CD4-positive, alpha-beta memory T cell (primary cell): ENCODE results near the gene UVSSA. TPM values are rescaled to one million over a fixed set of nuclear protein-coding genes. Genes with fewer than 3 reads are reported as not detected.

ENCODE experiments used
- CTCF ChIA-PET: fragments of 350-600 bp; sonication (Branson Sonifier 250); formaldehyde crosslinking; loops from one replicate; lab custom pipeline; 2021; ENCODE audit warnings: inconsistent platforms; ENCODE audit not compliant: partially characterized antibody; lab: Charles Lee
- POLR2A ChIA-PET: fragments of 350-600 bp; sonication (Branson Sonifier 250); formaldehyde crosslinking; loops from one replicate; lab custom pipeline; 2021; ENCODE audit not compliant: partially characterized antibody; lab: Charles Lee
- DNase-seq, 5 donors: peaks; one replicate each; pipeline versions ENCODE4 v3.0.0 to v3.0.0-alpha.2; 2020 to 2022; ENCODE audit warnings: mixed read lengths in 1 of 5
- H3K27ac ChIP-seq: one replicate; pipeline ENCODE4 v1.7.0; 2013; ENCODE audit warnings: low read depth, low read length
- H3K27me3 ChIP-seq: 2 replicates; pipeline ENCODE4 v1.7.0; 2013; ENCODE audit warnings: mild to moderate bottlenecking, low read length, moderate library complexity; ENCODE audit not compliant: insufficient read depth
- H3K36me3 ChIP-seq: 2 replicates; pipeline ENCODE4 v1.7.0; 2013; ENCODE audit warnings: mild to moderate bottlenecking, low read length, moderate library complexity; ENCODE audit not compliant: insufficient read depth
- H3K4me1 ChIP-seq: 2 replicates; pipeline ENCODE4 v1.7.0; 2013; ENCODE audit warnings: mild to moderate bottlenecking, low read length, moderate library complexity; ENCODE audit not compliant: insufficient read depth
- H3K4me3 ChIP-seq, 2 donors: one replicate each; pipeline ENCODE4 v1.7.0; 2013; ENCODE audit warnings: low read length in 2 of 2, mild to moderate bottlenecking in 1 of 2
- H3K9me3 ChIP-seq, 2 donors: one replicate each; pipeline ENCODE4 v1.7.0; 2013; ENCODE audit warnings: low read length in 2 of 2, control low read depth in 1 of 2; ENCODE audit not compliant: control insufficient read depth in 1 of 2
- H3K27ac Mint-ChIP-seq, 7 donors: one replicate each; pipeline ENCODE4 v1.8.0; 2020 to 2021; ENCODE audit warnings: mixed read lengths in 7 of 7, mild to moderate bottlenecking in 6 of 7, inconsistent platforms in 3 of 7, moderate library complexity in 3 of 7
- H3K27me3 Mint-ChIP-seq, 2 donors: one replicate each; pipeline ENCODE4 v1.8.0; 2020 to 2021; ENCODE audit warnings: mixed read lengths in 2 of 2
- H3K36me3 Mint-ChIP-seq, 2 donors: one replicate each; pipeline ENCODE4 v1.8.0; 2020 to 2021; ENCODE audit warnings: mixed read lengths in 2 of 2, inconsistent platforms in 1 of 2, mild to moderate bottlenecking in 1 of 2
- H3K4me1 Mint-ChIP-seq, 4 donors: one replicate each; pipeline ENCODE4 v1.8.0; 2020 to 2021; ENCODE audit warnings: mixed read lengths in 4 of 4, mild to moderate bottlenecking in 1 of 4
- H3K4me3 Mint-ChIP-seq, 8 donors: one replicate each; pipeline ENCODE4 v1.8.0; 2020 to 2021; ENCODE audit warnings: mixed read lengths in 8 of 8, mild to moderate bottlenecking in 7 of 8, moderate library complexity in 6 of 8, inconsistent platforms in 3 of 8
- H3K9me3 Mint-ChIP-seq, 8 donors: one replicate each; pipeline ENCODE4 v1.8.0; 2020 to 2021; ENCODE audit warnings: mixed read lengths in 8 of 8, mild to moderate bottlenecking in 5 of 8, inconsistent platforms in 3 of 8, moderate library complexity in 1 of 8
- intact Hi-C: fragments of 100-400 bp; cut with micrococcal nuclease; formaldehyde crosslinking; loops from one replicate; pipeline ENCODE4 v1.15.1; 2023
- polyA plus RNA-seq, 2 donors: library from polyadenylated mRNA; unstranded; fragments of 300-500 nt; fragmentation: Illumina TruSeq; gene quantifications; one replicate each; pipeline ENCODE4 v1.2.3, GENCODE V29; 2021
- total RNA-seq, 2 experiments: library from RNA; stranded (reverse); gene quantifications; one replicate each; pipeline ENCODE4 v1.2.3, GENCODE V29; 2021

Gene UVSSA
- total and polyA plus RNA-seq, 4 experiments from 2014 or later = 2.4 to 44.6 (median 25.6) TPM

DNA sequence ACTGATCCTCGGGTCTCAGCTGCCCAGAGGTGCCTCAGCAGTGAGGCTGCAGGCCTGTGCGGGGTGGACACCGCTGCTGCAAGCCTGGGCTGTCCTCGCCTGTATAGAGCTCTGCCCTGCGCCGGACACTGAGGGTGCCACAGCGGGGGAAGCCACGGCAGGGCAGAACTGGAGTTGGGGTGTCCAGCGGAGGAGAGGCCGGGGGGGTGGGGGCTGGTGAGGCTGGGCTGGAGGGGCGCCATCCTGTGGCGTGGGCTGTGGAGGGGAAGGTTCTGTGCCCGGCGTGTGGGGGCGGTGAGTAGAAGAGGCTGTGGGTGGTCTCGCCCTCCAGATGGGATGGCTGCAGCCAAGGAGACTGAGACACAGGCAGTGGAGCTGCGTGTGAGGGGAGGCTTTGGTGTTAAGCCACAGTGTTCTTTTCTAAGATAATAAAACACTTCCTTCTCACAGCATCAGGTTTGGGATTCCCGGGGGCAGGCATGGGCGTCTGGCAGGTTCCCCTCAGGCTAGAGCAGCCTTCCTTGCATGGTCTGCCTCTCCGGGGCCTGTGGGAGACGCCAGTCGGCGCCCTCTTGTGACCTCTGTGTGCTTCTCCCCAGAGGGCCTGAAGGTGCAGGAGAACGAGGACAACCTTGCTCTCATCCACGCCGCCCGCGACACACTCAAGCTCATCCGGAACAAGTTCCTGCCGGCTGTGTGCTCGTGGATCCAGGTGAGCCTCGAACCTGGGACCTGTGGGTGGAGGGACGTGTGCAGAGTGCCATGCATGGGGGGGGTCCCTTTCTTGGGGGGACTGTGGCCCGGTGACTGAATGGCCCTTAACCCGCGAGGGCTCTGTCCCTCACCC lies 7.4 kb downstream of the UVSSA start:
- peaks cover 6% of the 10 kb centered on the region for H3K4me1 ChIP-seq
- intact Hi-C loops = no loop called here
- Mint-ChIP-seq H3K27me3 (no peaks in the 10 kb centered on the region), H3K27ac (no peak overlapping the region), H3K9me3 (peaks cover 0 to 1% (median 0%) of the 10 kb centered on the region in 8 donors), H3K4me3 (no peak overlapping the region), H3K4me1 (peaks cover 6 to 25% (median 11%) of the 10 kb centered on the region in 4 donors), H3K36me3 (peaks cover 8 to 15% of the 10 kb centered on the region in 2 donors)
- ChIA-PET POLR2A (interaction anchor here (0.9 kb wide), 1 partner anchor 24 kb away, joined by 3 read pairs; no protein-coding TSS in a partner anchor), CTCF (interaction anchor here (1.2 to 6.5 kb wide), 5 partner anchors 103 to 275 kb away, joined by 3 to 48 read pairs (median 8); no protein-coding TSS in a partner anchor)
- DNase-seq = peak in 1 of 5 donors; percentile 27
- no peak overlapping the region for H3K27ac ChIP-seq
- H3K27me3 ChIP-seq = no peaks in the 10 kb centered on the region
- no peaks in the 10 kb centered on the region for H3K9me3 ChIP-seq
- no peak overlapping the region for H3K4me3 ChIP-seq
- peaks cover 3% of the 10 kb centered on the region for H3K36me3 ChIP-seq

DNA sequence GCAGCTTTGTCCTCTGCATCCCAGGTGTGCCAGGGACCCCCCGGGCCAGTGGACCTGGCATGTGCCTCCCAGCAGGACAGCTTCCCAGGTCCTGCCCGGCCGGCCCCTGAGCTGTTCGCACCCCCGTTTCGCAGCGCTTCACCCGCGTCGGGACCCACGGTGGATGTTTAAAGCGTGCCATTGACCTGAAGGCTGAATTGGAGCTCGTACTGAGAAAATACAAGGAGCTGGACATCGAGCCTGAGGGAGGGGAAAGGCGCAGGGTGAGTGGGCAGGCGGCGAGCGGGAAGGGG lies 7.9 kb downstream of the UVSSA start:
- Mint-ChIP-seq H3K4me1 (peaks cover 6 to 19% (median 11%) of the 10 kb centered on the region in 4 donors), H3K9me3 (peaks cover 0 to 1% (median 0%) of the 10 kb centered on the region in 8 donors), H3K36me3 (peaks cover 8 to 16% of the 10 kb centered on the region in 2 donors), H3K27ac (no peak overlapping the region), H3K27me3 (no peaks in the 10 kb centered on the region), H3K4me3 (no peak overlapping the region)
- ChIA-PET CTCF (interaction anchor here (1.3 to 6.5 kb wide), 6 partner anchors 25 to 276 kb away, joined by 3 to 48 read pairs (median 11); no protein-coding TSS in a partner anchor), POLR2A (interaction anchor here (0.9 kb wide), 1 partner anchor 250 kb away, joined by 3 read pairs; no protein-coding TSS in a partner anchor)
- Histone ChIP-seq H3K4me1 (peaks cover 6% of the 10 kb centered on the region), H3K4me3 (no peak overlapping the region), H3K27me3 (no peaks in the 10 kb centered on the region), H3K27ac (no peak overlapping the region), H3K9me3 (no peaks in the 10 kb centered on the region), H3K36me3 (peaks cover 3% of the 10 kb centered on the region)
- intact Hi-C loops = no loop called here
- DNase-seq = peak in 1 of 5 donors; percentile 9

DNA sequence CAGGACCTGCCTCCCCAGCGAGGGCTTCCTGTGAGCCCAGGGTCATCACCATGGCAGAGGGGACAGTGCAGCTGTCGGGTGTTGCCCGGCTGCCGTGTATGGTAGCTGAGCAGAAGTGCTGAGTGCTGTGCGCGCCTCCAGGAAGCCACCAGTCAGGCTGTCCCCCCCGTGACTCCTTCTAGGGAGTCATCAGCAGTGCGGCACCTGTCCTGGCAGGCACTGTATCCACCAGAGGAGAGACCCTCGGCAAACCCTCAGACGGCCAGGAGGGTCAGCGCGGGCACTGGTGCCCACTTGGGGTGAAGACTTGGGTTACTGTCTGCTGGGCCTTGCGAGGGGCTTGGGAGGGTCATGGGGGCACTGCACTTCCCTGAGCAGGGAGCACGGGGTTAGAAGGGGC lies 8.4 kb downstream of the UVSSA start:
- ChIA-PET CTCF (interaction anchor here (0.7 to 6.5 kb wide), 17 partner anchors 8 to 338 kb away, joined by 3 to 48 read pairs (median 5); no protein-coding TSS in a partner anchor), POLR2A (interaction anchor here (0.9 kb wide), 1 partner anchor 249 kb away, joined by 3 read pairs; no protein-coding TSS in a partner anchor)
- DNase-seq = peak in 1 of 5 donors; percentile 8
- Histone ChIP-seq H3K27ac (no peak overlapping the region), H3K4me1 (peaks cover 6% of the 10 kb centered on the region), H3K36me3 (peaks cover 3% of the 10 kb centered on the region), H3K4me3 (no peak overlapping the region), H3K9me3 (no peaks in the 10 kb centered on the region), H3K27me3 (no peaks in the 10 kb centered on the region)
- no peaks in the 10 kb centered on the region for H3K9me3 Mint-ChIP-seq
- intact Hi-C loops = no loop called here
- H3K27ac Mint-ChIP-seq = no peak overlapping the region
- H3K36me3 Mint-ChIP-seq = peaks cover 8 to 16% of the 10 kb centered on the region in 2 donors
- H3K4me3 Mint-ChIP-seq = no peak overlapping the region
- no peaks in the 10 kb centered on the region for H3K27me3 Mint-ChIP-seq
- H3K4me1 Mint-ChIP-seq = peaks cover 6 to 16% (median 10%) of the 10 kb centered on the region in 4 donors

DNA sequence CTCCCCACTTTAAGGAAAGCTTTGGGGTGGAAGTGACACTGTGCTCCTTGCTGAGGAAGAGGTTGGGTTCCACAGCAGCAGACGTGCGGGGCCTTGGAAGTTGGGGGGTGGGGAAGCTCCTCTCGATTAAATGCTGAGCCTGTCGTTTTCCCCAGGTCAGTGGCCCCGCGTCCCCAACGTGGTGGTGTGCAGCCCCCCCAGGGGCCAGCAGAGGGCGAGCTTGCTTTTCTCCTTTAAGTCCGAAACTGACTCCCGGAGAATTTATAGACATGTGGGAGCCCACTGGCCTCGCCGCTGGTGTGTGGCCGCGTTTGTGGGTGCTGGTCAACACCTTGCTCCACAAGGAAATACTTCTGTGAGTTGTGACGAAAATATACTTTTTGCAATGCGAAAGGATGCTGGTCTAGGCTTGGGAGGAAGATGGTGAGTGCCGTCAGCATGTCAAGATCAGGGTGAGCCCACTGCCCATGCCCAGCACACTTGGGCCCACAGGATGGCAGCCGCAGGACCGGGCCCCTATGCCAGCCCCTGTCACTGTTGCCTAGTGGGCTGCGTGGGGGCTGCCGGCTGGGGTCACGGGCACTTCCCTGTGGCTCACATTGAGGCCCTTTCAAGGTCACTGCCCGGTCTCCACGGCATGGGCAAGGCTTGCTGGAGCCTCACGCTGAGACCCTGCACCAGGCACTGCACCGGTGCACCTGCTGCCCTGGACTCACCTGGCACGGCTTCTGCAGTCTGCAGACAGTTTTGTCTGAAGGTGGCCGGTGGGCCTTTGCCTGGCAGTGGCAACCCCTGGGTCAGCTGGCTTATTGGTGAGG lies 9.4 kb downstream of the UVSSA start:
- intact Hi-C loops = loop anchor here (1.0 kb wide), 1 partner anchor 249 kb away; no protein-coding TSS in a partner anchor
- no peaks in the 10 kb centered on the region for H3K9me3 ChIP-seq
- H3K27me3 ChIP-seq = no peaks in the 10 kb centered on the region
- Mint-ChIP-seq H3K36me3 (peaks cover 8 to 16% of the 10 kb centered on the region in 2 donors), H3K27ac (peak overlapping the region in 1 of 7 donors; percentile 12), H3K9me3 (no peaks in the 10 kb centered on the region), H3K4me3 (no peak overlapping the region), H3K4me1 (peaks cover 4 to 12% (median 8%) of the 10 kb centered on the region in 4 donors), H3K27me3 (no peaks in the 10 kb centered on the region)
- H3K27ac ChIP-seq = no peak overlapping the region
- peaks cover 6% of the 10 kb centered on the region for H3K4me1 ChIP-seq
- POLR2A ChIA-PET = interaction anchor here (0.9 kb wide), 1 partner anchor 10 kb away, joined by 3 read pairs; the partner anchor contains the start of gene UVSSA
- H3K4me3 ChIP-seq = no peak overlapping the region
- peak; percentile 21 to 42 (median 27) for DNase-seq
- CTCF ChIA-PET = interaction anchor here (0.6 to 6.5 kb wide), 25 partner anchors 9 to 337 kb away, joined by 3 to 48 read pairs (median 3); no protein-coding TSS in a partner anchor
- H3K36me3 ChIP-seq = peaks cover 3% of the 10 kb centered on the region

DNA sequence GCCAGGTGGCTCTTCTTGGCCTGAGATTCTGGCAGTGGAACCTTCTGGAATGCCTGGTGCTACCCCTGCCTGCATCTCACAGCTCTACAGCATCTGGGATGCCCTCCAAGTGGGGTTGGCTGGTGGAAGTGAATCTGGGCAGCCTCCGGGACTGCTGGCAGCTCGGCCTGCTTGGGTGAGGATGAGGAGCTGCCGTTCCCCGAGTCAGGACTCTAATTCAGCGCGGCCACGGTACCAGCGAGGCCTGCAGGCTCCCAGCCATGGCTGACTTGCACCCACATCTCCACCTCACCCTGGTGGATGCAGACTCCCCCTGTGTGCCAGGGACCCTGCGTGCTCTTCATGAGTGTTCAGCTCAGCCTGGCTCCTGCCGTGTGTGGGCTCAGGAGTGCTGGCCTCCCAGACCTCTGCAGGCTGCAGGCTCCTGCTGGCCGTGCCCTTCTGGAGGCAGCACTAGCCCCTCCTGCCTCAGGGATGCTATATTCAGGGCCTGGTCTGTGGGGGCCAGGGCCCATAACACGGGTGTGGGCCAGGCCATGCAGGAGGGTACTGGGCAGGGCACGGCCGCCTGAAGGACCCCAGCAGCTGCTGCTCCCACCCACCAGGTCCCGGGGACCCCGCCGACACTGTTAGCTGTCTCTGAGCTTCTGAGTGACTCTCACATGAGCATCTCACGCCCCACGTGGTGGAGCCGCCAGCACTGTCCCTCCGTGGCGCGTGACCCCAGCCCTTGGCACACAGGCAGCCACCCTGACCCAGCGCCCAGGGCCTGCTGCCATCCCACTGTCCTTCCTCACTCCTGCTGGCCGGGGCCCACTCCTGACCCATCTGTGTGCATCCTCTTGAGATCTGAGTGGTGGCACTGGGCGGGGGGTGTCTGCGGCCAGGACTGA lies 10.6 kb downstream of the UVSSA start:
- Mint-ChIP-seq H3K9me3 (no peaks in the 10 kb centered on the region), H3K4me3 (no peak overlapping the region), H3K27me3 (no peaks in the 10 kb centered on the region), H3K27ac (no peak overlapping the region), H3K4me1 (peaks cover 0 to 4% (median under 1%) of the 10 kb centered on the region in 4 donors), H3K36me3 (peaks cover 8 to 9% of the 10 kb centered on the region in 2 donors)
- Histone ChIP-seq H3K4me1 (no peaks in the 10 kb centered on the region), H3K4me3 (no peak overlapping the region), H3K27me3 (no peaks in the 10 kb centered on the region), H3K36me3 (peaks cover 3% of the 10 kb centered on the region), H3K27ac (no peak overlapping the region), H3K9me3 (no peaks in the 10 kb centered on the region)
- POLR2A ChIA-PET = no interaction called here
- intact Hi-C loops = no loop called here
- peak in 1 of 5 donors; percentile 35 for DNase-seq
- CTCF ChIA-PET = interaction anchor here (0.8 to 6.5 kb wide), 5 partner anchors 220 to 248 kb away, joined by 3 to 48 read pairs (median 6); no protein-coding TSS in a partner anchor

DNA sequence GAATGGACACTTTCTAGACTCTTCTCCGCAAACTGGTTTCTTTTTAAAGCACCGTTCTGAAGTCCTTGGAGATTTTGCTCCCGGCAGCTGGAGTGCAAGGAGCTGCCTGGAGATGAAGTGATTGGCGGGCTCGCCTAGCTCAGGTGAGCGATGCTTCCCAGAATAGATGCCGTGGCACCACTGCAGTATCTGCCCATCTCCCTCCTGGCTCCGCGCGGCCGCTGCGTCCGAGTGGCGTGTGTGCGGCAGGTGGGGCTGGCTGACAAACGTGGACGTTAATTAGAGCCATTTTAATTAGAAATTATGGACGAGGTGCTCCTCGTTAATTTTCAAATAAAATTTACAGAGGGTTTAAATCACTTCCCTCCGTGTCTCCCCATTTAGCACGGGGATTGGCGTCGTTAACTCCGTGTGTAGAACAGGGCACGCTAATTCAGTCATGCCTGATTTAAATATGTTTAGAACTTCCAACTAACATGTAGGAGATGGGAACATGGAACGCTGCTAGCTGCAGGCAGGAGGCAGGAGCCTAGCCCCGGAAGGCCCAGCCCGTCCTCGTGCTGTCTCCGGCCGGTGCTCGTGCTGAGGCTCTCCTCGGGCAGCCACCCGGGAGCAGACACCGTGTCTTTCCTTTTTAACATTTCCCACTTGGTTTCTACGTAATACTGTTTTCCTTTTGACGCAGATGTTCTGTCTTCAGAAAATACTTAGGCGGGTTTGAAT lies 11.6 kb downstream of the UVSSA start:
- H3K4me3 Mint-ChIP-seq = no peak overlapping the region
- no peaks in the 10 kb centered on the region for H3K36me3 ChIP-seq
- no peak overlapping the region for H3K27ac ChIP-seq
- POLR2A ChIA-PET = no interaction called here
- H3K27me3 Mint-ChIP-seq = no peaks in the 10 kb centered on the region
- H3K27ac Mint-ChIP-seq = no peak overlapping the region
- H3K4me1 Mint-ChIP-seq = peaks cover 0 to 4% (median 2%) of the 10 kb centered on the region in 4 donors
- CTCF ChIA-PET = interaction anchor here (0.8 to 0.9 kb wide), 3 partner anchors 80 to 247 kb away, joined by 3 read pairs; no protein-coding TSS in a partner anchor
- H3K36me3 Mint-ChIP-seq = peaks cover 5 to 10% of the 10 kb centered on the region in 2 donors
- no peaks in the 10 kb centered on the region for H3K4me1 ChIP-seq
- peak in 1 of 5 donors; percentile 10 for DNase-seq
- intact Hi-C loops = no loop called here
- H3K9me3 Mint-ChIP-seq = no peaks in the 10 kb centered on the region
- H3K9me3 ChIP-seq = no peaks in the 10 kb centered on the region
- H3K4me3 ChIP-seq = no peak overlapping the region
- no peaks in the 10 kb centered on the region for H3K27me3 ChIP-seq
